GM23338 (cell line): ENCODE measurements around the gene OR10H1.
"Not testable (repeated sequence)": the region's sequence is repeated elsewhere in the genome, so short reads cannot be mapped to it uniquely, and the experiment has no call there.

ENCODE experiments used
- CREB1 ChIP-seq: fragments of 250-450 bp; sonication (Bioruptor Pico); IDR thresholded peaks from 2 replicates; pipeline ENCODE4 v1.5.0; 2020; ENCODE audit warnings: low read depth, mild to moderate bottlenecking, moderate library complexity
- CTCF ChIP-seq, 2 experiments: fragments of 200-600 bp in 1 of 2; sonication (generic) in 1 of 2; conservative IDR thresholded peaks; 2 replicates each; pipeline versions ENCODE4 v1.5.1 to v1.6.1; 2016 to 2017; ENCODE audit warnings: antibody characterized with exemption in 2 of 2, low read depth in 2 of 2, mild to moderate bottlenecking in 2 of 2, moderate library complexity in 1 of 2
- EZH2 ChIP-seq: fragments of 200-600 bp; sonication (generic); IDR thresholded peaks from one replicate; pipeline ENCODE4 v1.8.0; 2017; ENCODE audit warnings: antibody characterized with exemption, mild to moderate bottlenecking, low read depth; ENCODE audit not compliant: unreplicated experiment
- EZH2phosphoT487 ChIP-seq: fragments of 200-600 bp; sonication (generic); IDR thresholded peaks from one replicate; pipeline ENCODE4 v1.8.1; 2018; ENCODE audit warnings: antibody characterized with exemption; ENCODE audit not compliant: unreplicated experiment
- ZNF331 ChIP-seq: fragments of 250-450 bp; sonication (Bioruptor Pico); IDR thresholded peaks from 2 replicates; pipeline ENCODE4 v1.5.0; 2020; ENCODE audit warnings: low read depth, mild to moderate bottlenecking, moderate library complexity

- not testable (repeated sequence) for TF ChIP-seq CTCF (conservative IDR thresholded peaks at IDR 0.05; ENCODE audit: low read depth in 2 of 2); ZNF331 (CRISPR knock-in tag); EZH2phosphoT487; CREB1 (CRISPR knock-in tag); EZH2
These were observed 21.2 kb downstream of the OR10H1 start for GRCh38 chr19:15794279-15794678.
